HPDE6-E6E7 (cell line): ENCODE measurements around the gene CREB5.

Experiments used
- DNase-seq: peaks from one replicate; pipeline ENCODE4 v3.0.0; 2011; ENCODE audit warnings: missing footprints; ENCODE audit errors: extremely low spot score

CREB5 gene

GRCh38 chr7:28744951-28745350, 332.6 kb downstream of the CREB5 start:
- no peak for DNase-seq

- no peak for DNase-seq
Observed at GRCh38 chr7:28745351-28745750, 333.0 kb downstream of the CREB5 start.

- no peak for DNase-seq
Observed at GRCh38 chr7:28747404-28747803, 335.1 kb downstream of the CREB5 start.

- DNase-seq: no peak
Observed at GRCh38 chr7:28747854-28748253, 335.5 kb downstream of the CREB5 start.

GRCh38 chr7:28748346-28748745, 336.0 kb downstream of the CREB5 start:
- no peak for DNase-seq

GRCh38 chr7:28748933-28749584, 336.7 kb downstream of the CREB5 start:
- DNase-seq: no peak

GRCh38 chr7:28749638-28750037, 337.3 kb downstream of the CREB5 start:
- DNase-seq: no peak

- no peak for DNase-seq
Observed at GRCh38 chr7:28750981-28751380, 338.7 kb downstream of the CREB5 start.

GRCh38 chr7:28753613-28754012, 341.3 kb downstream of the CREB5 start:
- DNase-seq: no peak

- DNase-seq: no peak
Observed at GRCh38 chr7:28754027-28754426, 341.7 kb downstream of the CREB5 start.

- DNase-seq: no peak
Observed at GRCh38 chr7:28754447-28754846, 342.1 kb downstream of the CREB5 start.

- no peak for DNase-seq
Observed at GRCh38 chr7:28755255-28755654, 342.9 kb downstream of the CREB5 start.

- DNase-seq: no peak
Observed at GRCh38 chr7:28758186-28758585, 345.9 kb downstream of the CREB5 start.

- no peak for DNase-seq
Observed at GRCh38 chr7:28759475-28759971, 347.2 kb downstream of the CREB5 start.

- DNase-seq: no peak
Observed at GRCh38 chr7:28761505-28761904, 349.2 kb downstream of the CREB5 start.

- DNase-seq: no peak
Observed at GRCh38 chr7:28762651-28763050, 350.3 kb downstream of the CREB5 start.

GRCh38 chr7:28766359-28766758, 354.0 kb downstream of the CREB5 start:
- DNase-seq: no peak

GRCh38 chr7:28767356-28767755, 355.0 kb downstream of the CREB5 start:
- no peak for DNase-seq

- DNase-seq: no peak
Observed at GRCh38 chr7:28768577-28769147, 356.3 kb downstream of the CREB5 start.

GRCh38 chr7:28771906-28772622, 359.7 kb downstream of the CREB5 start:
- no peak for DNase-seq

GRCh38 chr7:28773423-28774145, 361.3 kb downstream of the CREB5 start:
- DNase-seq: no peak

GRCh38 chr7:28774261-28774988, 362.1 kb downstream of the CREB5 start:
- DNase-seq: no peak
